ENCODE data around the gene ZMIZ1. TPM values are rescaled to one million over a fixed set of nuclear protein-coding genes. Genes with fewer than 3 reads are reported as not detected.

The ZMIZ1 gene
- total and polyA plus RNA-seq, 12 donors = 6.6 to 113 (median 55.1) TPM

GRCh38 chr10:79267499-79267898 lies 198.7 kb downstream of the ZMIZ1 start:
- Histone ChIP-seq H3K9me3 (replicated peaks in 1 of 3) (no peaks in the 10 kb centered on the region), H3K4me3 (no peak overlapping the region), H3K36me3 (replicated peaks in 1 of 2) (no peaks in the 10 kb centered on the region), H3K27ac (peak overlapping the region in 4 of 5 donors; percentile 70 to 96 (median 82)), H3K4me1 (replicated peaks in 1 of 2) (peaks cover 22 to 76% of the 10 kb centered on the region in 2 donors), H3K27me3 (no peaks in the 10 kb centered on the region)
- no peak for DNase-seq
- intact Hi-C loops (cut with DNase I) = no loop called here
- 56 to 72% (median 71%) methylated on average over 3 of the region's 3 CpGs for WGBS, 4 donors
- TF ChIP-seq POLR2A (IDR thresholded peaks at IDR 0.05) = no peak
- no peak for TF ChIP-seq CTCF (IDR thresholded peaks at IDR 0.05)

DNA sequence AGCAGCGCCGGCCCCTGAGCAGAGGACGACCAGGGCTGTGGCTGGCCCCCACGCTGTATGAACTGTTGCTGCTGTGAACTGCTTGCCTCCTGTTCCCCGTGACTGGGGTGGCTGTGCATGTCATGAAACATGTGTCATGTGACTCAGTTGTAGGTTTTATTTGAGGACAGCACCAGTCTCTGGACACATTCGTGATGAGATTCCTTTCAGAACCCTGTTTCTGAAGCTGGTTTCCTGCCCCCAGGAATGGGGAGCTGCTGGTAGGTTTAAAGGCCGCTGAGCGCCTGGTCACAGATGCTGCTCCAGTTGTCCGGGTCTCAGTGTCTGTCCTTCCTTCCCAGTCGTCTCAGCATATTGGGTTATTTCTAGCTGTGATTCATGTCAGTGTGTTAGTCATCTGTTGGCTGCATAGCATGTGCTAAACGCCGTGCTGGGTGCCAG lies 199.4 kb downstream of the ZMIZ1 start:
- intact Hi-C loops (cut with DNase I) = no loop called here
- H3K4me1 ChIP-seq (replicated peaks in 1 of 2) = peaks cover 22 to 76% of the 10 kb centered on the region in 2 donors
- no peaks in the 10 kb centered on the region for H3K27me3 ChIP-seq
- peak in 1 of 7 donors; percentile 44 for DNase-seq
- H3K9me3 ChIP-seq (replicated peaks in 1 of 3) = no peaks in the 10 kb centered on the region
- H3K36me3 ChIP-seq (replicated peaks in 1 of 2) = no peaks in the 10 kb centered on the region
- H3K27ac ChIP-seq = peak overlapping the region in 3 of 5 donors; percentile 78 to 96 (median 85)
- H3K4me3 ChIP-seq = no peak overlapping the region
- TF ChIP-seq CTCF (IDR thresholded peaks at IDR 0.05) (no peak), POLR2A (IDR thresholded peaks at IDR 0.05) (no peak)
- WGBS, 4 donors = 42 to 61% (median 50%) methylated on average over 7 to 12 of the region's 12 CpGs

DNA sequence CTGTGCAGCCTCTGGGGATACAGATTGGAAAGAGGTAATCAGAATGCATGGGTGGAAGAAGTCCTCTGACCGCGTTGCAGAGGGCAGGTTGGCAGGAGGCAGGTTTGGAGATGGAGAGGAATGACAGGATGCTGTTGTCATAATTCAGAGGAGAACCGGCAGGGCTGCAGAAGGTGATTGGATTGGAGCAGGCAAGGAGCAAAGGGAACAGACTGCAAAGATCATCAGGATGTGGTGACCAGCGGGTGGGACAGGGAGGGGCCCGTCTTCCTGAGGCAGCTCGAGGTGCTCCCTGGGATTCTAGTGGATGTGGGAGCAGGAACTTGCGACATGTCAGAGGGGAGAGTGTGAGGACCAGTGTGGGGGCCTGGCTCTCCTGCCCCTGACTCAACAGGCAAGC lies 200.0 kb downstream of the ZMIZ1 start:
- Histone ChIP-seq H3K36me3 (replicated peaks in 1 of 2) (no peaks in the 10 kb centered on the region), H3K27ac (peak overlapping the region in 3 of 5 donors; percentile 78 to 96 (median 85)), H3K4me1 (replicated peaks in 1 of 2) (peaks cover 27 to 81% of the 10 kb centered on the region in 2 donors), H3K27me3 (no peaks in the 10 kb centered on the region), H3K9me3 (replicated peaks in 1 of 3) (no peaks in the 10 kb centered on the region), H3K4me3 (no peak overlapping the region)
- intact Hi-C loops (cut with DNase I) = no loop called here
- TF ChIP-seq CTCF (IDR thresholded peaks at IDR 0.05) = no peak
- DNase-seq = no peak
- WGBS, 4 donors = 61 to 80% (median 66%) methylated on average over 6 to 7 of the region's 7 CpGs

DNA sequence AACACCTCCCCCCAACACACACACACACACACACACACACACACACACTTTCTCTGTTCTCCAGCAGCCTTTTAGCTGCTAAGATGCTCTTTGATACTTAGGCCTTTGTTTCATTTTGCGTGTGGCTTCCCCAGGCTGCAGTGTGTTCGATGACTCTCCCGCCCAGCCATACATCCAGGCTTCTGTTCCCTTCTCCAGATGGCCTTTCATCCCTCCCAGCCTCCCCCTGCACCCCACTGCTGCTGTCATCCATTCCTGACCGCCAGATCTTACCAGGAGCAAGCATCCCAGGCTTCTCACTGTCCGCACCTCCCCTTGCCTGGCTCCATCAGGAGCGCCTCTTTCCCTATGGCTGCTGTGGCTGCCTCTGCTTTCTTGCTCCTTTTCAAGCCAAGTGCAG lies 200.7 kb downstream of the ZMIZ1 start:
- Histone ChIP-seq H3K9me3 (replicated peaks in 1 of 3) (no peaks in the 10 kb centered on the region), H3K36me3 (replicated peaks in 1 of 2) (no peaks in the 10 kb centered on the region), H3K27me3 (no peaks in the 10 kb centered on the region), H3K4me3 (no peak overlapping the region), H3K27ac (peak overlapping the region in 2 of 5 donors; percentile 11 to 69), H3K4me1 (replicated peaks in 1 of 2) (peaks cover 34 to 84% of the 10 kb centered on the region in 2 donors)
- TF ChIP-seq CTCF (IDR thresholded peaks at IDR 0.05) = no peak
- no peak for TF ChIP-seq POLR2A (IDR thresholded peaks at IDR 0.05)
- WGBS, 4 donors = 86 to 95% (median 92%) methylated on average over 6 of the region's 6 CpGs
- DNase-seq = no peak
- intact Hi-C loops (cut with DNase I) = no loop called here

Measured in adrenal gland (tissue), 12 donors.